Right lung (tissue), 5 donors: Measurements from ENCODE around the gene ELAVL2. TPM values are rescaled to one million over a fixed set of nuclear protein-coding genes. Genes with fewer than 3 reads are reported as not detected.
A peak's percentile ranks its signal among the peaks of the same experiment; 100 is the strongest.

ENCODE experiments used
- DNase-seq, 2 donors: peaks; one replicate each; pipeline ENCODE4 v3.0.0-alpha.2; 2013
- polyA plus RNA-seq, 5 donors: library from polyadenylated mRNA; unstranded; fragments of 120-200 nt; gene quantifications; one replicate each; pipeline versions ENCODE4 v1.2.1 to v1.2.3, GENCODE V29; 2013; ENCODE audit warnings: inconsistent platforms in 1 of 5, low replicate concordance in 1 of 5; ENCODE audit not compliant: insufficient read length in 5 of 5, insufficient read depth in 1 of 5

ELAVL2 gene
- polyA plus RNA-seq, 5 donors, result 1.1 to 3.5 (median 3.1) TPM

DNA sequence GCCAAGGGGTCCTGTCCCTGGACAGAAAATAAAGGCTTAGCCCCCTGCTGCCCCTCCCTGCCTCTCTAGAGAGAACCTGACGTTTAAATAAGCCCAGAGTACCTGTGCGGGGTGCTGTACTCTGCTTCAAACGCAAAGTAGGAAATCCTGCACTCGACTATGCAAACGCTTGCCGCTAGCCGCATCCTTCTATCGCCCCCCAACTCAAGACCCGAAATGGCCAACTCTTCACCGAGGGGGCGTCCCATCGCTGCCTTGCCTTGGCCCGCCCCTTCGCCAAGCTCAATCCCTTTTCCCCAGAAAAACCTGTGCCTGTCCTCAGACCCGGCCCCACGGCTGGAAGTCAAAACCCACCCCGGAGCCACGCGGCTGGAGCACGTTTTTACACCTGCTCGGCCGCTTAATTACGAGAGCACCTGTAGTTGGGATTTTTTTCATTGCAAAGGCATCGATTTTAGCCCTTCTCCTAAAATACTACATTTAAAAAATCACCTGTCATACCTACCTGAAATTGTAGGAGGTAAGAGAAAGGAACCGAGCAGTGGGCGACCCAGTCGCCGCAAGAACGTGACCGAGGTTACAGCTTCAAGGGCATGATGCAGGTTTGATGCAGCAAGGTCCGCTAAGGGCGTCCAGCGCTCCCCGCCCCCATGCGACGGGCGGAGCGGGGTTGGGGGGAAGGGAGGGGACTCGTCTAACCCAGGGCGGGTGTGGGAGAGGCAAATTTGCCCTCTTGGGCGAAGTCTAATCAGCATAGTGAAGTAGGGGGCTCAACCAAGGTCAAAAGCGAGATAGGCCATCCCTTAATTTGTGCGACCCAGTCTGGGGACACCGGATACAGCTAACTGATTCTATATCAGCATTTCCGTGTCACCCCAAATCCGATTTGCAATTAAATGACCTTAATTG, 3.5 kb downstream of the ELAVL2 start:
- no peak for DNase-seq

DNA sequence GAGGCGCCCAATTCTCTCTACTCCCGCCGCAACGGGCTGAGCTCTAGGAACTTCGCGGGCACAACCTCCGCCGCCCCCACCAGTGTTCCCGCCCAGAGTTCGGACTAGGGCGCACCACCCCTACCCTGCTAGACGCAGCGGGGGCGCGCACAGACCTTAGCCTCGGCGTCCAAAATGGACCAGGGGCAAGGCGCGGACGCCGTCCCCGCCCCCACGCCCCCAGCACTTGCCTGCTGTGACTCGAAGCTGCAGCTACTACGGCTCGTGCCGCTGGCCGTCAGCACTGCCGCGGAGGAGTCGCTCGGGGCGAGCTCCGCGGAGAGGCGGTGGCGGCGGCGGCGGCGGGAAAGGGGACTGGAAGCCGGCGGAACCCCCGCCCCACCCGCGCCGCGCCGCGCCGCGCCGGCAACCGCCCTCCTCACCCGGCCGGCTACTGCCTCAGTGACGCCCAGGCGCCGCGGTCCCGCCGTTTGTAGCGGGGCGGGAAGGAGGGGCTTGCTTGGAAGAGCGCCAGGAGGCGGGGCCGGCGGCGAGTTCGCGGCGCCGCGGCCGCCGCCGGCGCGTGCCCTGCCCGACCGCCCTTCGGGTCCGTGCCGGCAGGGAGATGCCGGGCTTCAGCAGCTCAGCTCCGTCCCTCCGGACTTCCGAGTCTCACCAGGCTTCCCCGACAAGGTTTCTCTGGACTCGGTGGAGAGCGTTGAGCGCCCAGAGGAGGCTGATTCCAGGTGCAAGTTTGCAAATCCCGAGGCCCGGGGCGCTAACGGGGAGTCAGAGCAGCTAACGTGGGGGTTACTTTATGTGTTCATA, 4.5 kb downstream of the ELAVL2 start:
- peak; percentile 30 to 31 for DNase-seq

DNA sequence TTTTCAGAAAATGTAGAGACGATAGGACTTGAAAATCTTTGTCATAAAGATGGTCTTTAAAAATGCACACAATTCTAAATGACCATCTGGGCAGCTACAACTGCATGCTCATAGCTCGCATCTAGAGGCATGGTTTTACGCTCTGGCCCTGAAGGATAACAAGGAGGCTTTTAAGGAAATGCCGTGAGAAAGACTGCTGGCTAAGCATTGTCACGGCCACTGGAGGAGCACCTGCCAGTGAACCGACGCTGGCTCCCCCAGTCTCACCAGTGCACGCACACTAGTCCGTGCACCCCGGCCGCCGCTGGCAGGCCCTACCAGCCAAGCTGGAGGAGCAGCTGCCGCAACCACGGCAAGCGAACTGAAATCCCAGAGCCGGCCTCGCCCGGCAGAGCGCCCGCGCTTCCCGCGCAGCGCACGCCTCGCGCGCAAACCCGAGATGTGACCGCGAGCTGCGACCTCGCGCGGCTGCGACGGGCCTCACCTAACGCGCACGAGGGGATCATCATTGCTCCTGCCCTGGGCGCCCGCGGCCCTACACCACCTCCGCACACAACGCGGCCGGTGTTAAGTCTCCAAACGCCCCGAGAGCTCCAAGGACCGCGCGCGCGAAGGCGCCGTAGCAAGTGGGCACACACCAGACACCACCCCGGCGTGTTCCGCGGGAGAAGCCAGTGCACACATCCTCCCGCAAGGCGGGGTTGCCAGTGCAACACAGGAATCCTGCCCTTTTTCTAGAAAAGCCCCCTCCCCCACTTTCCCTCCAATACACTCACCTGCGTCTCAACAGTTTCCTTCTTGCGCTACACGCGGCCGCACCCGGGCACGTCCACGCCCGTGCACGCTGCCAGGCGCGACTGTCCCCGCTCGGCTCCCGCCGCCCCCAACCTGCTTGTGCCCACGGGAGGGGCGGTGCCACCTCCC, 5.3 kb downstream of the ELAVL2 start:
- DNase-seq, result no peak

DNA sequence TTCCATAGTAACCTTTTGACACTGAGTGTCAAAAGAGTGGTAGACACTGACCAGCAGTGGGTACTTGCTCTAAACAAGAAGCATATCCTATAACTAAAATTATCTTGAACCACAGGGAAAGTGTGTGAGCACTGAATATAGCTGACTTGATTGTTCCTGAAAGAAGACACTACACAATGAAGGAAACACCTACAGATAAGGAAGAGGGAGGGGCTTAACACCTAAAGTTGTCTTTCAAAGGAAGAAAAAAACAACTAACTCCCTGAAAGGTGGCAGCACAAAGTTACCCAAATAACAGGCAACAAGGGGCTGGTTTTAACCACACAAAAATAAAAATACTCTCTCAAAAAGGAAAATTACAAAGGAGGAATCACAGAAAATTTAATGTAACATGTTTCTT, 6.6 kb downstream of the ELAVL2 start:
- DNase-seq, result no peak

DNA sequence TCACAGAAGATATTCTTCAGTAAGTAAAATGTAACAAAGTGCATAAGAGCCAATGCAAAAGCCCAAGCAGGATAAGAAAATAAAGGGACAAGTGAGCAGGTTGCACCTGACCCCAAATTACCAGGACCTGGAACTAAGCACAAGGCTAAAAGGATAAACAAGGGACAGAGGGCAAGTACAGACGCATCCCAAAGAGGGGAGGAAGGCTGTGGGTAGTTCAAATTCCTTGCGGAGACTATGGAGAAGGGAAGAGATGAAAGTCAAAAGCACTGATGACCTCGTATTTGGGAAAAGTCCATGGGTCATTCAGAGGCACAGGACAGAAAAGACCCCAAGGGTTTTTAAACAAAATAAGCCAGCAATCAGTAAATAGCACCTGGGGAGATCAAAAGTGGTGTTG, 11.8 kb downstream of the ELAVL2 start:
- DNase-seq, result no peak

DNA sequence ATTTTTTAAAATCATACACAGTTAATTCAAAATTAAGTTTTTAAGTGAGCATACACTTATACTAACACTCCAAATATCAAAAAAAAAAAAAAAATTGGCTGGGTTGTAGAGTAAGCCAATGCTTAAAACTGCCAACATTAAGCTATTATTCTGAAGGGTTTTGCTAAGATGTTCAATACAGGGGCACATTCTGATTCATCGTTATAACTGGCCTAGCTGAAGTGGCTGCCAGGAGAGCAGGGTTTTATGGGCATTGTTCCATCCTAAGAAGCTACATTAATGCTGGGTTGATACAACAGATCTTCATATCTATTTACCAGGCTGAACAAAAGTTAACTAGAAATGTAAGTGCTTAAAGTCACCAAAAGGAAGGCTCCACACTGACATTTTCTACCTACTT, 13.4 kb downstream of the ELAVL2 start:
- DNase-seq, result no peak

DNA sequence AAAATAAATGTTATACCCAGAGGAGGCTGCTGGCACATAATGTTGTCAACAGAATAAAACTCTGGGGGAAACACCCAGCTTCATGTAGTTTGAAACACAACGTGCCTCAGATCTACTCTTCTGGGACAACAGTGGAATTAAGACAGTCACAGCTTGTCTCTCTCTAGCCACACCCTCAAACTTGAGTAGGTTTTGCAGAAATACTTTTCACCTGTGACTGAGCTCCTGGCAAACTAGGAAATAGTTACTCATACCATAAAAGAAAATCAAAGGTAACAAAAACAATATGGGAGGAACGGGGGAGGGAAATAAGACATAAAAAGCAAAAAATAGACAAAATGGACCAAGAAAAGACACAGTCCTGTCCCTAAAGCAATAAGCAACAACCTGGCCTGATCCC, 14.4 kb downstream of the ELAVL2 start:
- no peak for DNase-seq

DNA sequence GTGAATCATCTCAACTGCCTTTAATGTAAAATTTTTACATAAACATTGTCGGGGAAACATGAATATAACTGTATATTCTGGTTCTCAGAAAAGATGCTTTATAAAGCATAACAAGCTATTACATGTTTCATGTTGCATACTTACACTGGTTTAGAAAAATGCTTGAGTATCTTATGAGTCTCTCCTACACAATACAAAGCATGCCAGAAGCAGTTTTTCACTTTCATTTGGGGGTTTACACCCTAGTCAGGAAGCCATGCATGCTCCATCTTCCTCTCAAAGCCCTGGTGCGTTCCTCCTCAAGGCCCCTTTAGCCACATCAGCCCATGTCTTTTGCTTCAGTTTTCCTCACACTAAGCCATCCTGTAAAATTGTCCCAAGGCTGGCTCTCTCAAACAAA, 22.8 kb downstream of the ELAVL2 start:
- DNase-seq, result no peak

DNA sequence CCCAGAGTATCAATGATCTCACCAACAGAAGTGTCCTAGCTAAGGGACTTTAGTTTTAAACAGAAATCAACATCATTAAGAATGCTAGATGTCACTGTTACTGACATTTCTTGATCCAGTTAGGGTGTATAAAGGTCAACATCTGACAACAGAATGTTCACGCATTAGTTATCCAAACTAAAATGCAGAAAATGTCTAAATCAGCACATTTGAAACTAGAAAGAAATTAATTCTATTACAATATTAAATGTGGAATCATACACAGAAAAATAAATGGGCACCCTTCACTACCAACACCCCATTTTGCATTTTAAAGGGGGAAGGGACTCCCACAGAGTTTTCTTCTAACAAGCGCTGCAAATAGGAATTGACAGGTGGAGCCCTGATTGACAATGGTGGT, 24.5 kb downstream of the ELAVL2 start:
- no peak for DNase-seq

DNA sequence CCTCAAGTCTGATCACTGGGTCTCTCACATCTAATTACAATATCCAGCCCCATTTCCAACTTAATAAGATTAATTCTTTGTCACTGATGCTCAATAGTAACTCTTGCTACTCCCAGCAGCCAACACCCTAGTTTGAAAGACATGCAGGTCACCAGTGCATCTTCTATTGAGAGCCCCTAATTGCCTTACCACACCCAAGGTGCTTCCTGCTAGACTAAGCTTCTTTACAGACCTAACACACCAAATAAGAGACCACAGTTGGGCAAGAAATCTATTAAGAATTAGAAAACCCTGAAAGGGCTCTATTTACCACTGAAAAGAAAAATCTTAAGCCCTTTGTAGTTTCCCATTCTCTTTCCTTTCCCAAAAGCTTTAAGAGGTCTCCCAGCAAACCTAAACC, 26.5 kb downstream of the ELAVL2 start:
- no peak for DNase-seq

DNA sequence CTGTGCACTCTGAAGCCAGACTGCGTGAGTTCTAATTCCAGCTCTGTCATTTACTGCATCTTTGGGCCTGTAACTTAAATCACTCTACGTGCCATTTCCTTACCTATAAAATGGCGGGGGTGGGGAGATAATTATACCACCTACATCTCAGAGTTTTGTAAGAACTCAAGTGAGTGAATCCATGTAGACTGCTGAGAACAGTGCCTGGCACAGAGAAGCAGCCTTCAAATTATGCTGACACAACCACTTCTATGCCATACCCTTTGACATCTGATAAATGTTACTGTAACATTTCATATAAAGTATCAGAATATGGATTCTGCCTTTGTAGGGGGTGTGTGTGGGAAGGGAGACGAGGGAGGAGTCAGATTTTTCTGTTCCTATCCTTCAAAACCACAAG, 27.7 kb downstream of the ELAVL2 start:
- no peak for DNase-seq

DNA sequence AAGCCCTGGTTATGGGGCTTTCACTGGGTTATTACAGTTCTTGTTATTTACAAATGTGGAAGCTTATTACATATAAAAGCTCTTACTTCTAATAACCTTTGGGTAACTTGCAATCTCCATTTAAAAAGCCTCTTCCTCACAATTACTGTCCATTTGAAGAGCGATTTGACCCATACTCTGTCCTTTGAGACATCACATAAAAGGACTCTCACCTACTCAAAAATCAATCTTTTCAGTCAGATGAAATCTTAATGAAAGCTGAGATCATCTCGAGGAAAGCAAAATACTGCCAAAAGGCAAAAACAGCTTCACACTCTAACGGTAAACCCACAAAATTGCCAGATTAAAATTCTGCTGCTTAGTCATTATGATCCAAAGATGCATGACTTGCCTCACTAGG, 29.8 kb downstream of the ELAVL2 start:
- no peak for DNase-seq

DNA sequence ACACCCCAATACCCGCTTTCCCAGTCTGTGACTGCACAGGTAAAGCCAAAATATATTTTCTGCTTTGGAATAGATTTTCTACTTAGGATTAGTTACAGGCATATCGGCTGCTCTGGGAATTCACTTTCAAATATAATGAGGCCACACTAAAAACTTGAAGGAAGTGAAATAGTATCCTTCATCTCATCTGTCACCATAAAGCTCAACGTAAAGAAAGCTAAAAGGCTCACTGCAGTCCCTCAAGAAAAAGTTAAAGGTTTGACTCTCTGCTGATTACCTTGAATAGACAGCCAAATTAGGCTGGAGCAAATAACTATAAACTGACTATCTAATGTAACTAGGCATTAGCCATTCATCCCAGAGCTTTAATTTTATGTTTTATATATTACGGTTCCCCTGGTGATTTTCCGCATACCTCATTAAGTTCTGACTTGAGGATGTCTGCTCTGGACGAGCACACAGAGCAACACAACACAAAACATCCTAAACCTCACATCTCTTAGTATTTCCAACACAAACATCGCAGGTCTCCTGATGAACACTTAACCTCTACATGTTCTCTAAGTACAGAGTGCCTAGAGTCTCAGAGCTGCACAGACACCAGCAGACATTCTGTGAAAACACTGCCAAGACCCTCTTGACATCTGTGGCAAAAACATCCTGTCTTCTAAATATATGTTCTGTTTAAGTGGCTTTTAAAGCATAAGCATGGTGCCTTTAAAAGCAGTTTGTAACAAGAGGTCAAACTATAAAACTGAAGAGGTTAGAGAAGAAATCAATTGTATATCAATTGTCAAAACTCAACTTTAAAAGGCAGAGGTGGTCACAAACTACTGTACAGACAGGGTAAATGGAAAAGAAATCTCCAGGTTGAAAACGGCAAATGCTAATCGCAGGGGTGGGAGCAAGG, 35.4 kb downstream of the ELAVL2 start:
- no peak for DNase-seq

DNA sequence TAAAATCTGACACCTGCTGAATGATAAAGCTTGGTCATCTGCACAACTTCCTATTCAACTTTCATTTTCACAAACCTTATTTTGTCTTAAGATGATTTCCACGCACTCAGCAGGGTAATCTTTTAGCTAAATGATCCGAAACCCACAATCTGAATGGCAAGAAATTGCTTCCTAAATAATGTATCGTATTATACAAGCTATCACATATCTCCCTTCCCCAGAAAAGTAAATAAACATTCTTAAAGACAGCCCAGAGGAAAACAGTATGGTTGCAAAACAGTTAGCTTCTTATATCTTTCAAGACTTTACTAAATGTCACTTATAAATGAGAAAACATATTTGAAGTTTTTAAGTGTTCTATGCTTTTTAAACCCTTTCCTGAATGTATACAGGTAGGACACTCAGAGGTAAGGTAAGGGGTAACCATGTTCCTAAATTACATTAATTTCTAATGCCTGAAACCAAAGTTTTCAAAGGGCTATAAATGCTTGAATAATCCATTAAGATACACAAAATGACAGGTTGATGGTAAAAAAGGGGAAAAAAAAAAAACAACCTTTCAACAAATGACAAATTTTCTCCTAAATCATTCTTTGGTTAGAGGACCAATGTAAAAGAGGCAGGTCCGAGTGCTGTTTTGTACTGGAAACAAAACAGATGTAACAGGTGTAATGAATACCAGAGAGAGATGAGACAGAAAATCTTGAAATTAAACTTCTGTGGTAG, 36.3 kb downstream of the ELAVL2 start:
- DNase-seq, result no peak

DNA sequence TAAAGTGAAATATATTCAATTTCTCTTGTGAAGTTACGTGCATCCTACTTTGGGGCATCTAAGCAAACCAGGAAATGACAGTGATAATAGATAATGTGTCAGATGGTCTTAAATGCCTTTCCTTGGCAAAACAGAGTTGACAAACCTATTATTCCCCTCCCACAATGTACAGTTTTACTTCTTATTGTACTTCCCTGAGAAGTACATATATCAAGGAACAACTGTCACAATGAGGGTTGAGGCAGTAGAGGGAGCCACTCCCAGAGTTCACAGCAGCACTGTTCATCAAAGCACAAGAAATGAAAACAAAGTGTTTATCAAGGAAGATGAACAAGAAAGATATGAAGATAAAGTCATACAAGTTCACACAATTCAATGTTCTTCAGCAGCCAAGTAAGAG, 41.1 kb downstream of the ELAVL2 start:
- DNase-seq, result no peak

DNA sequence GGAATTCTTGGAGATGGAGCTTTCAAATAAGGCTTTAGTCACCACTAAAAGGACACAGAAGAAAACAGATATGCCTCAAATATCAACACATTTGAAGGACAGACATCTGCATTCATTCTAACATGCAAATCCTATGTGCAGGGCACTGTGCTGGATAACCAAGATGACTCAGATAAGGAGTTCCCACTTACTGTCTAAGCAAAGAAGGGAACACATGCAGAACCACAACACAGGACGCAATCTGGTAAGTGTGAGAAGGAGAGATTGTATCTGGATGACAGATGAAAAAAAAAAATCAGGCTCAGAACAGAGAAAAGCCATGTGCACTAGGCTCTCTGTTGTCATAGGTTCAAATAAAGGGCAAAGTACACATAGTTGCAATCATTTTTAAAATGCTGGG, 42.5 kb downstream of the ELAVL2 start:
- no peak for DNase-seq

DNA sequence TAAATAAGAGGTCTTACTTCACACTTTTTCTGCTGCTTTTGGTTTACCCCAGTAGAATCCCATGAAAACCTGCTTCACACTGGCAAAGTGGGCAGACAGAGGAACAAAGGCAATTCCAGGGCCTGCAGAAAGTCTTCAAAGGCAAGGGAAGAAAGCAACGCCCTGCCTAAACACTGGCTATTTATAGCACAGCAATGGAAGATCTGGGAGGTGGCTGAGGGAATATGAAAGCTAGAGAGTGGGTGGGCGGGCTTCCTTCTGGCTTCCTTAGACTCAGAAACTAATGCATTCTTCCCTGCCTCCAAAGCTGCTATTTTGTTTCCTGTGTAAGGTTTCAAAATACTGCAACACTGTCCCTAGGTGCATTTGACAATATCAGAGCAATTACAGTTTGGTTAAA, 46.8 kb downstream of the ELAVL2 start:
- DNase-seq, result no peak

DNA sequence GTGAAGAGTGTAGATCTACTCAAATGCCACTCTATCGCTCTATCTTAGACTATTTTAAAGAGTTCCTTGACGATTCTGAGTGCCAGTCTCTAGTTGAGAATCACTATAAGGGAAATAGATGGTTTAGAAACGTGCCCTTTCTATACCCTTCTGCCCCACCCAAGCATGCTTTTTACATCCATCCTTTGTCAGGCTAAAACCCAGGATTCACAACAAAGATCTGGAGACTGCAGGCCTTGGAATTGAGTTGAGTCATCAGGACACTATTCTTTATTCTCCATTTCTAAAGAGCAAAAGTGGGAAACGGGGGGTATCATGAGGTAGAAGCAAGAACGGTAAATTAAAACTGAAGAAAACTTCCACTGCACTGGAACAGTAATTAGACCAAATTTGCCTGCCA, 48.7 kb downstream of the ELAVL2 start:
- no peak for DNase-seq

DNA sequence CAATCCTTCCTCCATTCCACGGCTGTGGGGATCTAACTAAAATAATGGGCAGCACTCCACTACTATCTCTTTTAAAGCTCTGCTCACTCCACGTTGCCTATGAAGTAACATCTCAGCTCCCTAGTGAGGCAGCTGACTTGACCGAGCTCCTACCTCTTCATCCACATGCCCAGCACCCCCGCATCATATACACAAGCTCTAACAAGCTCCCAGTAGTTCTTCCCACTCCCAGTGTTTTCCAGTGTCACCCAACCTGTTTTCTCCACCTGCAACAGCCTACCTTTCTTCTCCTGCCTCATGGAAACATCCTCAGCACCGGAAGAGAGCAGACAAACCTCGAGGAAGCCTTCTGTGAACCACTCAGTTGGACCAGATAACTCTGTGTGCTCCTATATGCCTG, 50.5 kb downstream of the ELAVL2 start:
- DNase-seq, result no peak

DNA sequence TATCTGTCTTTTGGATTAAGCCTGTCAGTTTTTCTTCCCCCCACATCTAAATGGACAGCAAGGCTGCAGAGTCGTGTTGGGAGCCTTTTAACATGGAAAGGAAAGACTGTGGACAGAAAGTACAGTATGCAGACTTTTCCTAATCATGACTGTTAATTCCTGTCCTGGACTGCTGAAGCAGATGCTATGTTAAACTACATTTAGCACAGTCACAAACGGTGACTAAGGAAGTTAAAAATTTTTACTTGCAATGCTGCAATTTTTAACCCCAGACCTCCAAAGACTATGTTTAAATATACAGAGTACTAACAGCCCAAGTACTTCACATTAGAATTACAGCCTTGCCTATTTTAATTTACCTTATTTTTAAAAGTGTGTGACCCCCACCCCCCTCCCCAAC, 51.8 kb downstream of the ELAVL2 start:
- no peak for DNase-seq
